ENCODE results near the gene SP7.
A peak's percentile ranks its signal among the peaks of the same experiment; 100 is the strongest.
"Not testable (repeated sequence)": the region's sequence is repeated elsewhere in the genome, so short reads cannot be mapped to it uniquely, and the experiment has no call there.

Gene SP7

DNA sequence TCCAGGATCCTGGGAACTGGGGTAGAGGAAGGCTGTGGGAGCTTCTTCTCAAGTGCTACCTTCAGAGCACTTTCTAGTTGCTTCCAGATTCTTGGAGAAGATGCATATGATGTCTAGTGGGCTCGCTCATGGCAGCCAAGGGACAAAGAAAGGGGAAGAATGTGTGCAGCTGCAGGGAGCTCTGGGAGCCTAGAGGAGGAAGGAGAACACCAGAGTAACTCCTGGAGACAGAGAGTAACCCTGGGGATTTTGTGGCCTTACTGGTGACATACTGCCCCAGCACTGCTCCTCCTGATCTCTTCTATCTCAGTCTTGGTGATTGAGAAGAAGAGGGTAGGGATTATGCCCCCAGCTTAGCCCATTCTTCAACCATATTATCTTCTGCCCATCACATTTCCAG is 10.3 kb upstream of the SP7 start:
- no peak for DNase-seq (ENCODE audit: low read depth in 2 of 2)

DNA sequence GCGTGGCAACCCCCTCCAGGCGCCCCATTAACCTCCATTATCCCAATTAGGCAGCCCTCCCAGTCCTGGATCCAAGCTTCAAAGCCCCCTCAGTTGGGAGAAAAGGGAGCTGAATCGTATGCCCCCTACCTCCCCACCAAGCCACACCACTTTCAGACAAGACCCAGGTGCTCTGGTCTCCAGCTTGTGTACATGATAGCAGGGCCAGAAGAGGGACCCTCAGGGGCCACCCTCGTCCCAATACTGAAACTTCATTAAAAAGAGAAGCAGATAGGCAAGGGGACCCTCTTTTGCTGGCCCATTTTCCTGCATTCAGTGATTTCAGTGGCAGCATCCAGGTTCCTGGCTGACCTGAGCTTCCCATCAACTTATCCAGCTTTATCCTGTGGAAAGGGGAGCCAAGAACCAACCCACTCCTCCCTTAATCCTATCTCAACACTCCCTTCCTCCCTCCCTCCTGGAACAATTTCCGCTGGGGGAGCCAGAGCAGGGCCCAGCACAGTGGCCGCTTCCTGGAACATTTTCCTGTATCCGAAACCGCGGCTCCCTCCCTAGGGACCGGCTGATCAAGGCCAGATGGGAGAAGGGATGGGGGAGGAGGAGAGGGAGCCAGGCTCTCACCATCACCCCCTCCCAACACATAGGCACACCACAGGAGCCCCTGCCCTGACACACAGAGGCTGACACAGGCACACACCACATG is 9.5 kb upstream of the SP7 start:
- no peak for DNase-seq (ENCODE audit: low read depth in 2 of 2)

DNA sequence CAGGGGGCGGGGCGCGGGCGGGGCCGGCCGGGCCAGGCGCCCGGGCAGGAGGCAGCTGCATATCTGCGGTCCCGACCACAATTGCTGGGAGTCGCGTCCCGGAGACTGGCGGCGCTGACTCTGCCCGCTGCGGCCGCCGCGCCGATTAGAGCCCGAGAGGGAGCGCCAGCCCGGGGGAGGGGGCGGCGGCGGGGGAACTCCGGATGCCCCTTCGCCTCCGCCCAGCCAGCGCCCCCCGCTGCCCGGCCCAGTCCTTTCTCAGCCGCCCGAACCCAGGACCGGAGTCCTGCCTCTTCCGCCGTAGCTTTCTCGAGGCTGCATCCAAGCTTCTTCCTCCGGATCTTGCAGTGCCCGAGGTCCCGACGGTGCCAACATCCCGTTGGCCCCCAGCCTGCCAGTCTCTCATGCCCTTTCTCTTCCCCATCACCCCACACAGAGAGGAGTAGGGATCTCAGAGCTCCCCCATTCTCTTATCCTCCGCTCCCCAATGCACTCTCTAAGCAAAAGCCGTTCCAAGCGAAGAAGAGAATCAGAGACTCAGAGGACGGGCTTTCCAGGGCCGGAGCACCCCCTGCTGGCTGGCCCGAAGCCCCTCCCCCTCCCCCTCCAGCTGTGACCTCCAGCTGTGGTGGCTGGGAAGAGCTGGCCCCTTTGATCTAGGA is 8.8 kb upstream of the SP7 start:
- DNase-seq (ENCODE audit: low read depth in 2 of 2) = peak in 1 of 2 experiments; percentile 66

DNA sequence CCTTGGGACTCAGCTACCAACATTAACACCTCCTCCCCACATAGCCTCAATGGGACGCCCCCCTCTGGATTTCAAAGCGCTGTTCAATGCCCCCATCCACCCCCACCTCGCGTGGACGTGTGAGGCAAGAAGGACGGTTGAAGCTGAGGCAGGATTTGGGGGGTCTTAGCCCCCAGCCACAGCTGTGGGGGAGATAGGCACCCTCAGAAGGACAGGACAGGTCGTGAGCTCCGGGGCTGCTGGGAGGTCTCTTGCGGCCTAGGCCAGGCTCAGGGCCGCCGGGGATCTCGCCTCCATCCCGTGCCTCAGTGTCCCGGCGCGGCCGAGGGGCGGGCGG is 8.3 kb upstream of the SP7 start:
- no peak for DNase-seq (ENCODE audit: low read depth in 2 of 2)

DNA sequence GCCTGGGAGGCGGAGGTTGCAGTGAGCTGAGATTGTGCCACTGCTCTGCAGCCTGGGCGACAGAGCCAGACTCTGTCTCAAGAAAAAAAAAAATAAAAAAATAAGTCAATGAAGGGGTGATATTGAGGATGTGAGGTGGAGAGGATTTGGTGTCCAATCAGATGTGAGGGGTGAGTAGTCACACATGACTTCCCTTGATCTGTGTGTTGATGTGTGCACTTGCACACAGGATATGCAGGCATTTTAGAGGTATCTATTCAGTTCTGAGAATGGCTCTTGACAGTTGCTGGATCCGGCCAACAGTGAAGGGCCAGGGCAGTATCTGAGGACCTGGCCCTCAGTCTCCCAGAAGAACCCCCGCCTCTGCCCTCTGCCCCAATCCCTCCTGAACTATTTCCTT is 7.8 kb upstream of the SP7 start:
- no peak for DNase-seq (ENCODE audit: low read depth in 2 of 2)

DNA sequence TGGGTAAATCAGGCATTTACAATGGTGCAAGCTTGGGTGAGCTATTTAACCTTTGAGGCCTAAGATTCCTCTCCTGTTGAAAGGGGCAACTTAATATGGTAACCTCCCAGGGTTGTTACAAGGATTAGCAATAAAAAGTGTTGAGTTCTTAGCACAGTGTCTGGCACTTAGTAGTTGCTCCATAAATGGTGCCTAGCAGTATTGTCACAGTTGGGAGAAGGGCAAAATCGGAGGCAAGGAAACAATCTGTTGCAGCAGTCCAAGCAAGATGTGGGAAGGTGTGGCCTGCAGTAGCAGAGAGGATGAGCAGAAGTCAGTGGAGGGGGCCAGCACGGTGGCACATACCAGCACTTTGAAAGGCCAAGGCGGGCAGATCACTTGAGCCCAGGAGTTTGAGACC is 7.3 kb upstream of the SP7 start:
- no peak for DNase-seq (ENCODE audit: low read depth in 2 of 2)

DNA sequence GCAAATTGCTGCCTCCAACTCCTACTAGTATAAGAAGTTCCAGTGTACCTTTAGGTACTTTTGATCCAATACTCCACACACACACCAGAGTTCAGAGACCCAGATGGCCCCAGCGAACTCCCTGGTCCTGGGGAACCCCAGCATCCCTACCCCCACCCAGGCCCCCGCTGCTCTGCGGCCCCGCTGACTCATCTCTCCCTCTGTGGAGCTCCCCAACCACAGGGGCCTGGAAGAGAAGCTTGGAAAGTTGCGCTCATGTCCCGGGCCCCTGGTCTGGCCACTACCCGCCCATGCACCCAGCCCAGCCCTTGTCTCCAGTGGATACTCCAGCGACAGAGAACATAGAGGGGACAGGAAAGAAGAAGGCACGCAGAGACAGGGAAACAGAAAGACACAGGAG is 4.2 kb upstream of the SP7 start:
- DNase-seq (ENCODE audit: low read depth in 2 of 2) = no peak

DNA sequence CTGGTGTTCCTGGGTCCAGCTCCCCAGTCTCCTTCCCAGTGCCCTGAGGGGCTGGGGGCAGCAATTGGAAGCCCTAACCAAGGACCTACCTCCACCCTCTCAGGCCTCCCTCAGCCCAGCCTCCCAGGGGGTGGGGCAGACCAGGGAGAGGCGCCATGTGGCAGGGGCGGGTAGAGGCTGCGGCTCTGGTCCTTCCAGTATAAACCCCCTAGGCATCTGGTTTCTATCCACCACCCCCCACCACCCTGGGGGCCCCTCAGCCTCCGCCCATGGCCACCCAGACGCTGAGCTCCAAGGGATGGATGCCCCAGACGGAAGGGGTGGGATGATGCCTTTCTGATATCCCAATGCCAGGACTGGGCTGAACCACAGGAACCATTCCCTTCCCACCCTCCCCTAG is 2.8 kb upstream of the SP7 start:
- DNase-seq (ENCODE audit: low read depth in 2 of 2) = no peak

DNA sequence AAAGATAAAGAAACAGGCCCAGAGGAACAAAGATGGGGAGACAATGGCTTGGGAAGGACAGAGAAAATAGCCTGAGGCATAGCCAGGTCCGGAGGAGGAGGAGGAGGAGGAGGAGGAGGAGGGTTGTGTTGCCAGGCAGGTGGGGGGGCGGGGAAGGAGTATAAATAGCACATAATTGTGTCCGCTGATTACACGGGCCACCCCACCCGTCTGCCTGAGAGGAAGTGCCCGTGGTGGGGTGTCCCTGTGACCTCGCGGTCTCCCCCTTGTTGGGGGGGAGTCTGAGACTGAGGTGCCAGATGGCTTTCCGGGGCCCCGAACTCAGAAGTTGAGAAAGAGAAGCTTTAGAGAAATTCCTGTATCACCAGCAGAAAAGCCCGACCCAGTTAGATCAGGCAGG is 1.9 kb upstream of the SP7 start:
- DNase-seq (ENCODE audit: low read depth in 2 of 2) = no peak

DNA sequence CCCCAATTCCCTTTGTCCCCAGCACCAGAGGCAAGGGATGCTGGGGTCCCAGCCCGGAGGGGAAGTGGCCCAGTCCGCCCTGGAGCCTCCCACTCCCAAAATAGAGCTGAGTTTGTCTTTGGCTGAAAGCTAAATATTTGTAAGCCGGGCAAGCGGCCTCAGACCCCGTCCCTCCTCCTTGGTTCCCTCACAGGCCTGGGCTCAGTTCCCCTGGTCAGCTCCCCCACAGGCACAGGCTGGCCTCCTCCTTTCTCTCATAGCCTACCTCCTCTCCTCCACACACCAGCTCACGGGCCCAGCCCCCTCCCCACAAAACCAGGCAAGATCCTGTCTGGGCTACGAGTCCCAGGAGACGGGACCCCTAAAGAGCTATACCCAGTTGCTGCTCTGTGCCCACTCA is 1.3 kb downstream of the SP7 start:
- no peak for DNase-seq (ENCODE audit: low read depth in 2 of 2)

DNA sequence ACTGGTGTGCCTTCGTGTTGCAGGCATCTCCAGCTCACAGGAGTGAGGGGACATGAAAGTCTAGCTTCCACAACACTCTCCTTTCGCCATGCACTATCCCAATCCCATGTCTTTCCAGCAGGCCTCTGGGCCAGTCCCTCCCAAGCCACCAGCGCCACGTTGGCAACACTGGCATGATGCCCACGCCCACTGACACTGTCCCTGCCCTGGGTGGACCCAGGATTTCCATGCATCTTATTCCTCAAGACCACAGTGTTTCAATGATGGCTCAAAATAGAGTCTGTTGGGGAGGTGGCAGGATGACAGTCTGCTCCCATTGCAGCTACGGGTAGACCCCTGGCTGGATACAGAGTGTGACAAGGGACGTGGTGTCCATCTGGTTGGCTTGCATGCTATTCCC is 2.3 kb downstream of the SP7 start:
- no peak for DNase-seq (ENCODE audit: low read depth in 2 of 2)

DNA sequence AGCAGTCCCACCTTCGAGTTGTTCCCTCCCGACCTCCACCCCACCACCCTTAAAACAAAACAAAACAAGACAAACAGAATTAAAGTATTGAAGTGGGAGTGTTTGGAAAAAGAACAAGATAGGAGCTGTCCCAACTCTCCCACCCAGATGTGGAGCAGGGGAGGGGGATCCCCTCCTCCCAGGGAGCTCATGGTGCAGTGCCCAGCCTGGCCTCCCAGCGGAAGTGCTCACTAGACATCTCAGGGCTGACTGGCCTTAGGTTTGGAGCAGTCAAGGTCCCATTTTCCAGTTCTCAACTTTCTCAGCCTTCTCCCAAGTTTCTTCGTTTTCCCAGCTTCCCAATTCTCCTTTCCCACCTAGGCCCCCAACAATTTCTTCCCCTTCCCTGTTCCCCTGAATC is 2.9 kb downstream of the SP7 start:
- DNase-seq (ENCODE audit: low read depth in 2 of 2) = no peak

DNA sequence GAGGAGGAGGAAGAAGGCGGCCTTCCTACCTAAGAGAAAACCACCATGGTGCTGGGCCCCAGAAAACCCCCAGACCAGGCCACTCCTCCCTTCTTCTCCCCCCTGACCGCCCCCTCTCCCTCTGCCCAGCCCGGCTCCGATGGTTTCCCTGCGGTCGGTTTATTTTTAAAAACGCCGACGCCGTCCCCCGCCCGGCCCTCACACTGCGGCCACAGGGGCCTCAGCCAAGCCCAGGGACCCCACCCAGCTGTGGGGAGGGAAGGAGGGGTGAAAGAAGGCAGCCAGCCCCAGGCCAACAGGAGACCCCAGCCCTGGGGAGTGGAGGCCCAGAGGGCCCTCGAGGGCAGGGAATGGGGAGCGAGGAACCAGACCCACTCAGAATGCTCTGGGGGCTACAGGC is 3.4 kb downstream of the SP7 start:
- DNase-seq (ENCODE audit: low read depth in 2 of 2) = no peak

DNA sequence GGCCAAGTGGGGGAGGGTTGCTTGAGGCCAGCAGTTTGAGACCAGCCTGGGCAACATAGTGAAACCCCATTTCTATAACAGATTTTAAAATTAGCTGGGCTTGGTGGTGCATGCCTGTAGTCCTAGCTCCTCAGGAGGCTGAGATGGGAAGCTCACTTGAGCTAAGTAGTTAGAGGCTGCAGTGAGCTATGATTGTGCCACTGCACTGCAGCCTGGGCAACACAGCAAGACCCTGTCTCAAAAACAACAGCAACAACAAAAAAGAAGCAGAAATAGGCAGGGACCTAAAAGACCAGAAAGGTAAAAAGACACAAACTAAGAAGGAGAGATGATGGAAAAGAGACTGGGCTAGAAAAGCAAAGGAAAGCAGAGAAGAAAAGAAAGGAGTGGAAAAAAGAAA is 3.8 kb downstream of the SP7 start:
- not testable (repeated sequence) for DNase-seq (ENCODE audit: low read depth in 2 of 2)

DNA sequence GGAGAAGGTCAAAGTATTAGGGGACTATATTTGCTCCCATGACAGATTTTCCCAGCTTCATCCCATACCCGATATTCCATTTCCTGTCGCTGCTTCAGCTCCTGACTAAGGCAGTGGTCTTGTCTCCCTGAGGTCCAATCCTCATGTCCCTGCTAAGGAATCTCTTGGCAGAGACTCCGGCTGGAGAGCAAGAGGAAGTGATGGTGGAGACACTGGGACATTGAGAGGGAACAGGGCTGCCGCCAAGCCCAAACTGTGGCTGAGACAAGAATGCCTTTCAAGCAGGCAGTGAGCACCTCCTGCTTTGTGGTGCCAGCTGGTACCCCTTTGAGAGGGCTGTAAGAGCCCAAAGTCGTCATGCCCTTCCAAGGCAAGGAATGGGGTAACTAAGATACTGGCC is 5.5 kb downstream of the SP7 start:
- DNase-seq (ENCODE audit: low read depth in 2 of 2) = no peak

DNA sequence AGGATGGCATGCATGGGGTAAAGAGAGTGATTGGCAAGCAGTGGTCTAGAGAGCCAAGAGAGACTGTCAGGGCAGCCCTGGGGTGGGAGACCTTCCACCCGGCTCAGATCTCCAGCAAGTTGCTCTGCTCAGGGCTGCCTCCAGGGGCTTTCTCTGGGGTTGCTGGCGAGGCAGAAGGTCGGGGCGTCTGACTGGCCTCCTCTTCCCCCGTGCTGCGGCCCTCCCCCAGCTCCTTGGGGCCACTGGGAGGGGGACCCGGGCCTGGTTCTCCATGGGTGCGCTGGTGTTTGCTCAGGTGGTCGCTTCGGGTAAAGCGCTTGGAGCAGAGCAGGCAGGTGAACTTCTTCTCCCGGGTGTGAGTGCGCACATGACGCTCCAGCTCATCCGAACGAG is 8.1 kb downstream of the SP7 start:
- no peak for DNase-seq (ENCODE audit: low read depth in 2 of 2)

DNA sequence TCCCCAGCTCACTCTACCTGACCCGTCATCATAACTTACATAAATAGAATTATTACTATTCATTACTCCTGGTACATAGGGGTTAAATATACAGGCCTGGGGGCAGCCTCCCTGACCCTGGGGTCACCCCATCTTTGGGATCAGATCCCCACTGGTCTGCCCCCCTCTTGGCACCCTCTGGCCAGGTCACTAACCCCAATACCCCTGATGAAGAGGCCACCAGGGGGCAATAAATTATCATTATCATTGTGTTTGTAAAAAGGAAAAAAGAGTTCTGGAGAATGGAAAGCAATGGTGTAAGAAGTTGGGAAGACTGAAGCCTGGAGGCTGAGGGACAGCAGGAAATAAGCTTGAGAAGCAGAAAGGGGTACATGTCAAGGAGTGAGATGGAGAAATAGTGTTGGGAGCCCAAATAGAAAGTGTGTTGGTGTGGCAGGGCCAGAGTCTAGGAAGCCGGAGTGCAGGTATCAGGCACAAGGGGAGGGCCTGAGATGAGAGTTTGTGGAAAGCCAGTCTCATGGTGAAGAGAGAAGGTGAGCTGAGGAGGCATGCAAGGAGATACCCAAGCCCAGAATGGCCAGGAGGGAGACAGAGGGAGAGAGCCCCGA is 8.6 kb downstream of the SP7 start:
- DNase-seq (ENCODE audit: low read depth in 2 of 2) = no peak

DNA sequence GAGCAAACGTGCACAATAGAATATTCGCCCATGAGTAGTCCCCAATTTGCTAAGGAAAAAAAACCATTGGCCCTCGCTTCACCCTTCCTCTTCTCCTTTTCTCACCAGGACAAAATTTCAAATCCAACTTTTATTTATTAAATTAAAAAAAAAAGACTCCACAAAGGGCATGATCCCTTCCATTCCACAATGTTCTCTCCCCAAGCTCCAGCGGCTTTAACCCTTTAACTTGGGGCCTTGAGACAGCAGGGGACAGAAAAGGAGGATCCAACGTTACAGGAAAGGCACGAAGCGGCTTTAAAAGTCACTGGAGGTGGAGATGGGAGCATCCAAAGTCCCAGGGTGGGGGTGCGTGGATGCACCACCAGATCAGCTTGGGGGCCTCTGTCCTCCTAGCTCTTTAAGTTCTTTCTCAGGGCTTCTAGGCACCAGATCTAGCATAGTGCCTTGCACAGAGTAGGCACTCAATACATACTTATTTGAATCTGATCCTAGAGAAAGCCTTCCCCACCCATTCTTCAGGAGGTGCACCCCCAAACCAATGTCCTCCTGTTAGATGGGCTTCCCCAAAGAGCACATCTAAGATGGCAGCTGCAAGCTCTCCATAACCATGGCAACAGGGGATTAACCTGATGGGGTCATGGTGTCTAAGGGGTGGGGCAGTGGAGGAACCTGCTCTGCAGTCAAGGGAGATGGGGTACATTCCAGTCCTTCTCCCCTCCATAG is 9.5 kb downstream of the SP7 start:
- no peak for DNase-seq (ENCODE audit: low read depth in 2 of 2)

DNA sequence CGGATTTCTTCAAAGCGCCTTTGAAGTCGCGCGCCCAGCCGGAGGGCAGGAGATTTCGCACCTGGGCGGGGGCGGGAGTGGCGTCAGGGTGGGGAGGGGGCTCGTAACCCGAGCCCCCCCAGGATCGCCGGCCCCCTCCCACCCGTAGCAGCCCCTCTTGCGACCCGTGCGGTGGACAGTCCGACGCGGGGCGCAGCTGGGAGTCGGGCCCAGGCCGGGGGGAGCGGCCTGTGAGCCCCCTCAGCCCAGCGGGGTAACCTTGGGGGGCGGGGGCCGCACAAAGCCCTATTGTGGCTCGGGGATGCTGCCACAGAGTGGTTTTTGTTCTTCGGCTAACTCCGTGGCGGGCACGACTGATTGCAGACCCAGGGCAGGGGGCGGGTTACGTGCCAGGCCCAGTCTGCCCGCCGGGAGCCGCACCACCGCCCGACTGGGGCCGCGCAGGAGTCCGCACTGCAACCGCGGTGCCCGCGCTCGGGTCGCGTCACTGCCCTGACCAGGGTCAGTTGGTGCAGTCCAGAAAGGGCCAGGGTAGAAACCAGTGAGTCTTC is 10.6 kb downstream of the SP7 start:
- no peak for DNase-seq (ENCODE audit: low read depth in 2 of 2)

DNA sequence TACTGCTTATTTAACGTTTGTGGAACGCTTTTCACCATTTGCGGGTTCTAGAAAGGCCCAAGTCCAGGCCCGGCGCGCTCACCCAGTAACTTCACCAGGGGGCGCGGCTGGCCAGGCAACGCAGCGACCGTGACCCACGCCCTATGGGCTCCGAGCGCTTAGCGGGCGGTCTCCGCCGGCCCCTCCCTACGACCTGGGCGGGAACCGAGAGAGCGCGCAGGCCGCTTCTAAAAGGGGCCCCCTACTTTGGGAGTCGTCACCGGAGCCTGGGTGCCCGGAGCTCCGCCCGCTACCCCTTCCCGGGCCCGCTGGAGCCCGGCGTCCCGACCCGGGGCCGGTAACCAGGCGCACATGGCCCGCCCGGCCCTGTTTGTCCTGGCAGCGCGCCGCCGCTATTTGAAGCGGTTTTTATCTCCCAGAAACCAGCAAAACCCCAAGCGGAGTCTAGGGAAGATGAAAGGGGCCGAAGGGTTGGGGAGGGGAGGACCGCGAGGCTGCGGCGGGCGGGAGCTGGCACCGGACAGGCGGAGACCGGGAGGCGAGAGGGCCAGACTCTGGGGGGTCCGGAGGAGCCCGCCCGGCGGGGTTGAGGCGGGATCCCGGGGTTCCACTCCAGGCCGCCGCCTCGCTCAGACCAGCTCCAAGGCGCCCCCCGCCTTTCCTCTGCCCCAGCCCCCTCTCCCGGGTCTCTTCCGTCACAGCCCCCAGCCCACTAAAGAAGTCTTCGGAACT is 11.2 kb downstream of the SP7 start:
- DNase-seq (ENCODE audit: low read depth in 2 of 2) = peak; percentile 76 to 89

DNA sequence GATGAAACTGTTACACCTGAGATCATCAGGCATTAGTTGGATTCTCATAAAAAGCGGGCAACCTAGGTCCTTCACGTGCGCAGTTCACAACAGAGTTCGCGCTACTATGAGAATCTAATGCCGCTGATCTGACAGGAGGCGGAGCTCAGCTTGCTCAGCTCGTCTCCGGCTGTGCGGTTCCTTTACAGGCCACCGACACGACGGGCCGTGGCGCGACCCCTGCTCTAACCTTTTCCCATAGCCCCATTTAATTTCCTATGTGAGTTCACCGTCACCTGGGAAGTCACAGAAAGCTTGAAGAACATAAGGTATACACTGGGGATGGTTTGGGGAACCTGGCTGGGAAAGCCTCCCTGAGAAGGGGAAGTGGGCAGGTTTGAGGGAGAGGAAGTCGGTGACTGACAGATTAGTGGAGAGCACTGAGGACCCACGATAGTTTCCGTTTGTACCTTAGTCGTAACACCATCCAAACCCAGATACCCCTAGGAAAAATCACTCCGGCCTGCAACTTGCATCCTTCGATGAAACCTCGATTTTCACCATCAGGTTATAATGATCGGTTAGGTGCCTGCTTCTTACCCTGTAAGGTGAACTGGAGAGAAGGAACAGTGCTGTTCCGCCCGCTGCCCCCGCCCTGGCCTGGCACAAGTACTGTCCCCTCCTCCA is 11.9 kb downstream of the SP7 start:
- DNase-seq (ENCODE audit: low read depth in 2 of 2) = peak; percentile 18 to 38
